LNCAP (cell line): ENCODE data around the gene ZNF324.

Experiments
- CTCF ChIP-seq: fragments of 450-650 bp; IDR thresholded peaks from 2 replicates; pipeline ENCODE4 v1.5.1; 2017; ENCODE audit warnings: mild to moderate bottlenecking

The ZNF324 gene

GRCh38 chr19:58516246-58516836 lies 49.5 kb downstream of the ZNF324 start:
- TF ChIP-seq CTCF: no peak

GRCh38 chr19:58516964-58517833 lies 50.3 kb downstream of the ZNF324 start:
- peak; percentile 21; the same call in 1 of the 2 replicates for TF ChIP-seq CTCF

GRCh38 chr19:58518256-58519086 lies 51.6 kb downstream of the ZNF324 start:
- TF ChIP-seq CTCF: peak; percentile 12

GRCh38 chr19:58519087-58519354 lies 52.1 kb downstream of the ZNF324 start:
- no peak for TF ChIP-seq CTCF

- peak; percentile 59 for TF ChIP-seq CTCF
Measured at GRCh38 chr19:58519355-58520256, 52.7 kb downstream of the ZNF324 start, which contains the start of gene ZBTB45. ZBTB45 (minus strand) TSS chr19:58519810; CDS start chr19:58517673, 2,137 bp downstream.

GRCh38 chr19:58520257-58520599 lies 53.3 kb downstream of the ZNF324 start:
- TF ChIP-seq CTCF: no peak

- TF ChIP-seq CTCF: no peak
Measured at GRCh38 chr19:58521651-58522050, 54.8 kb downstream of the ZNF324 start.
